Fibroblast of mammary gland (primary cell): ENCODE data around the gene ACOXL.

Experiments used
- DNase-seq: peaks from one replicate; pipeline ENCODE4 v3.0.0-alpha.2; 2010; ENCODE audit warnings: low read depth
- H3K4me3 ChIP-seq: 2 replicates; pipeline ENCODE4 v1.5.1; 2011; ENCODE audit warnings: low read depth, mild to moderate bottlenecking, low read length, moderate library complexity; ENCODE audit not compliant: control insufficient read depth
- CTCF ChIP-seq: conservative IDR thresholded peaks from 2 replicates; pipeline ENCODE4 v1.5.1; 2011; ENCODE audit warnings: low read depth, low read length, inconsistent platforms; ENCODE audit not compliant: control insufficient read depth, insufficient read depth

Gene ACOXL

DNA sequence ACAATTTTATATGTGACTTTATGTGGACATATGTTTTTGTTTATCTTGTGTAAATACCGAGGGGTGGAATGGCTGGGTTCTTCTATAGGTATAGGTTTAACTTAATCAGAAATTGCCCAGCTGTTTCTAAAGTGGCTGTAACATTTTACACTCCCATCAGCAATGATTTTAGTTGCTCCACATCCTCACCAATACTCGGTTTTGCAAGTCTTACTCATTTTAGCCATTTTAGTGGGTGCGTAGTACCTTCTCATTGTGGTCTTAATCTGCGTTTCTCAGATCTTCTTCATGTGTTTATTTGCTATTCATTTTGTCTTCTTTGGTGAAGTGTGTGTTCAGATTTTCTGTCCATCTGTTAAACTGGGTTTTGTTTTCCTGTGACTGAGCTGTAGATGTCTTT is 292.9 kb downstream of the ACOXL start:
- no peak overlapping the region for H3K4me3 ChIP-seq
- DNase-seq = no peak
- no peak for TF ChIP-seq CTCF

DNA sequence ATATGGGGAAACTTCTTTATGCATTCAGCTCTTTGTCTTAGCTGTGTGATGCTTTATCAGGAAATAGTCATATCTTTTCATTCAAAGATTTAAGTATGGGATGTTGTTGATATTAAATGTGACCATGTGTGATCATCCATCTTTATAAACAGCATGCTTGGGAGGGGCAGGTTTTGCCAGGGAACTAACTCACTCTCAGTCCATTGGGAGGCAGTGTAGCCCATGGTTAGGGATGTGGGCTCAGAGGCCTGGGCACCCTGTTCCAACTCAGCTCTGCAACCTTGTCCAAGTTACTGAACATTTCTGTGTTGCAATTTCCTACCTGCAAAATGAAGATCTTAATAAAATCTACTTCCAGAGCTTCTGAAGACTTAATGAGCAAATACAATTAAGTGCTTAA is 296.3 kb downstream of the ACOXL start:
- H3K4me3 ChIP-seq = no peak overlapping the region
- peak; percentile 22 for TF ChIP-seq CTCF
- DNase-seq = peak; percentile 14

DNA sequence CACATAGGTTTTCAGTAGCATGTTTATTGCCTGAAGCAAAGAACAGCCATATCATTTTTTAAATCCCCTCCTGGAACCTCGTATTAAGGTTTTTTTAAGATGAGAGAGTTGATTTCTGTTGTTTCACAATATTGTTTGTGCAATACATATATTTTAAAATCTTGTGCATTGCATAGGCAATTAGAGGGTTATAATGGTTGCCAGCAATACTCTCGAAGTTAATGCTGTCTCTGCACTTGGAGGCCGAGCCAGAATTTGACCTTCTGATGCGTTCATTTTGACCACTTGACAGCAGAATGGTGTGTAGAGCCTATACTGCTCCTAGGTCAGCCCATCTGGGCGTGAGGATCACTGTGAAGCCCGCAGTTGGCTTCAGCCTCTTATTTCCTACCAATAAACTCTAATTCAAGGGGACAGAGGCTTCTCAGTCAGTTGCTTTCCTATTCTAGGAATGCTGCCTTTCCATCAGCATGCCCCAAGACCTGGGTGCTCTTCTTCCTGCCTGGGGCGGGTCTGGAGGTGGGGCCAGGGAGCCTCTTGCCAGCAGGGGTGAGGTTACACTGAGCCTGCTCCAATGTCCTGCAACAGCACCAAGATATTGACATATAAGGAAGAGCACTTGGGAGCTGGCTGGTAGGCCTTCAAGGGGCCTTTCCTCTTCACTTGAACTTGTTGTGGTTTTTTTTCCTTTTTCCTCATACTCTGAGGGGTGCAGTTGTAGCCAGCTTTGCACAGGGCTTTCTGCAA is 297.0 kb downstream of the ACOXL start:
- no peak for DNase-seq
- no peak overlapping the region for H3K4me3 ChIP-seq
- TF ChIP-seq CTCF = no peak

DNA sequence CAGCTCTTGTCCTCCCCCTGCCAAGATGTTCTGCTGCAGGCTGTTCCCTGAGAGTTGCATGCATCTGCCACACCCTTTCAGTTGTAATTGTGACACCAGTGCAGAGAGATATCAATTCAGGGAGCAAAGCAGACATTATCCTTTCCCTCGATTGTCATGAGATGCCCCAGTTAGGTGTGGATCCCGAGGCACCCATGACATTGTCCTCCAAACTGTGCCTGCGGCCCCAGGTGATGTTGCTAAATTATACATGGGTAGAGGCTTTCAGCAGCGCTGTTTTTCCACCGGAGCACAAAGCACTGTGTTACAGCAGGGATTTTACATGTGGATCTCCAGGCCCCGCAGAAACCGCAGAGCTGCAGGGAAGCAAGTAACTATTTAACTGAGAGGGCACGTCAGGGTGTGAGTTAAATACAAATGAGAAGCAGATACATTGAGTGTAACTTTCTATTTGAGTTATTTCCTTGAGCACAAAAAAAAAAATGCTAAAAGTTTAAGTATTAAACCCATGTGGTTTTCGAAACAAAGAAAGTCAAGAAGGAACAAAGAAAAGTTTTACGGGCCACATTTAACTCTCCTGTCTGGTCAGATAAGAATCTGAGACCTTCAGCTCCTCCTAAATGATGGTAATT is 298.0 kb downstream of the ACOXL start:
- H3K4me3 ChIP-seq = no peak overlapping the region
- no peak for TF ChIP-seq CTCF

DNA sequence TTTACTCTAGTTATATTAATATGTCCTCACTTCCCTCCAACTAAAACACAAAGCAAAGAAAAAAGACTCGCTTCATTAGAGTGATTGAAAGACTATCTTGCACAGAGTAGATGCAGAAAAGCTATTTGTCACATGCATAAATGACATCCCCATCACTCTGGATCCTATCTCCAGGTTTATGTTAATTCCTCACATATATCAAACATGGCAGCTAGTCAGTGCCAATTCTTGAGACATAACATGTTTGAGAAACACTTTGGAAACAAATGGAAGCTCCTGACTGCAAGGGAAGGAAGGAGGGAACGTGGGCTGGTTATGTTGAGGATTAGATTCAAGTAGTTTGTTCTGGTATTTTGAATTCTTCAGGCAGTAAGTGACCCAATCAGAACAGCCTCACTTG is 298.6 kb downstream of the ACOXL start:
- no peak overlapping the region for H3K4me3 ChIP-seq
- TF ChIP-seq CTCF = no peak
- DNase-seq = no peak

More for the DNA sequence above, 298.0 kb downstream of the ACOXL start:
- DNase-seq = no peak

- TF ChIP-seq CTCF = no peak
- DNase-seq = peak; percentile 2
- H3K4me3 ChIP-seq = no peak overlapping the region
Measured at GRCh38 chr2:111031546-111032478, 299.4 kb downstream of the ACOXL start.
